HFFc6 (cell line): ENCODE data around the gene ENDOV. TPM values are rescaled to one million over a fixed set of nuclear protein-coding genes. Genes with fewer than 3 reads are reported as not detected.

ENCODE experiments used
- DNase-seq: peaks from one replicate; pipeline ENCODE4 v3.0.0-alpha.2; 2018
- H3K27ac Mint-ChIP-seq: 2 replicates; pipeline ENCODE4 v1.8.0; 2020; ENCODE audit warnings: mild to moderate bottlenecking, mixed read lengths
- H3K27me3 Mint-ChIP-seq: 2 replicates; pipeline ENCODE4 v1.8.0; 2021; ENCODE audit warnings: mild to moderate bottlenecking, moderate library complexity, mixed read lengths; ENCODE audit not compliant: insufficient read depth
- H3K36me3 Mint-ChIP-seq: 2 replicates; pipeline ENCODE4 v1.8.0; 2021; ENCODE audit warnings: low read depth, mixed read lengths
- H3K4me1 Mint-ChIP-seq: 2 replicates; pipeline ENCODE4 v1.8.0; 2020; ENCODE audit warnings: low read depth, mixed read lengths
- H3K4me3 Mint-ChIP-seq: 2 replicates; pipeline ENCODE4 v1.8.0; 2020; ENCODE audit warnings: mild to moderate bottlenecking, moderate library complexity, mixed read lengths
- H3K9me3 Mint-ChIP-seq: 2 replicates; pipeline ENCODE4 v1.8.0; 2020; ENCODE audit warnings: mild to moderate bottlenecking, mixed read lengths
- total RNA-seq, 6 experiments: library from RNA; stranded (reverse); fragmentation: NEBNext Ultra II Directional; extraction: Animal tissue kit (Norgen Biotek cat#: 25700); gene quantifications; 2 replicates in 1 of 6; 3 replicates in 5 of 6; pipeline ENCODE4 v1.2.3, GENCODE V29; 2021
- TF ChIP-seq, protein P1 (sequence below): fragments of 200-600 bp; sonication (generic); IDR thresholded peaks from 2 replicates; pipeline ENCODE4 v1.5.0; 2021; ENCODE audit warnings: antibody characterized with exemption, mild to moderate bottlenecking

Gene ENDOV
- total RNA-seq, 6 experiments from 2014 or later = 11.7 to 17.3 (median 13.7) TPM

DNA sequence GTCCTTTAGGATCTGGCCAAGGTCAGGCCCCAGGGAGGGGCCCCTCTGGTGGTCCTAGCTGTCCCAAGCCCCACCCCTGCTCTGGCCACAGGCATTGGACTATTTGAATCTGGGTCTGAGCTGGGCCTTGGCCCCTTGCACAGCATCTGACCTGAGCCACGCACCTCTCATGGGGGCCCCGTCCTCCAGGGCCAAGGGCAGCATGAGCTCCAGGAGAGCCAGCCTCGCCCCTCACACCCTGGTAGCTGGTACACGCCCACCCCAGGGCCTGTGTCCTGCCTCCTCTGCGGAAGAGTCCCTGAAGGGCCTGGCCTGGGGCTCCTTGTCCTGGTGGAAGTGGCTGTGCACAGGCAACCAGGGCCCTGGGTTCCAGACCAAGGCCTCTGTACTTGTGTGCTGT is 23.8 kb downstream of the ENDOV start:
- no peaks in the 10 kb centered on the region for H3K9me3 Mint-ChIP-seq
- TF ChIP-seq, protein P1, sequence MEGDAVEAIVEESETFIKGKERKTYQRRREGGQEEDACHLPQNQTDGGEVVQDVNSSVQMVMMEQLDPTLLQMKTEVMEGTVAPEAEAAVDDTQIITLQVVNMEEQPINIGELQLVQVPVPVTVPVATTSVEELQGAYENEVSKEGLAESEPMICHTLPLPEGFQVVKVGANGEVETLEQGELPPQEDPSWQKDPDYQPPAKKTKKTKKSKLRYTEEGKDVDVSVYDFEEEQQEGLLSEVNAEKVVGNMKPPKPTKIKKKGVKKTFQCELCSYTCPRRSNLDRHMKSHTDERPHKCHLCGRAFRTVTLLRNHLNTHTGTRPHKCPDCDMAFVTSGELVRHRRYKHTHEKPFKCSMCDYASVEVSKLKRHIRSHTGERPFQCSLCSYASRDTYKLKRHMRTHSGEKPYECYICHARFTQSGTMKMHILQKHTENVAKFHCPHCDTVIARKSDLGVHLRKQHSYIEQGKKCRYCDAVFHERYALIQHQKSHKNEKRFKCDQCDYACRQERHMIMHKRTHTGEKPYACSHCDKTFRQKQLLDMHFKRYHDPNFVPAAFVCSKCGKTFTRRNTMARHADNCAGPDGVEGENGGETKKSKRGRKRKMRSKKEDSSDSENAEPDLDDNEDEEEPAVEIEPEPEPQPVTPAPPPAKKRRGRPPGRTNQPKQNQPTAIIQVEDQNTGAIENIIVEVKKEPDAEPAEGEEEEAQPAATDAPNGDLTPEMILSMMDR = no peak
- H3K36me3 Mint-ChIP-seq = 0 out of 2 replicates have a peak, but pooled peaks cover 7% of the 10 kb centered on the region
- no peaks in the 10 kb centered on the region for H3K4me1 Mint-ChIP-seq
- H3K27me3 Mint-ChIP-seq = peaks cover 9% of the 10 kb centered on the region
- no peak for DNase-seq
- H3K4me3 Mint-ChIP-seq = no peak overlapping the region
- H3K27ac Mint-ChIP-seq = no peak overlapping the region

DNA sequence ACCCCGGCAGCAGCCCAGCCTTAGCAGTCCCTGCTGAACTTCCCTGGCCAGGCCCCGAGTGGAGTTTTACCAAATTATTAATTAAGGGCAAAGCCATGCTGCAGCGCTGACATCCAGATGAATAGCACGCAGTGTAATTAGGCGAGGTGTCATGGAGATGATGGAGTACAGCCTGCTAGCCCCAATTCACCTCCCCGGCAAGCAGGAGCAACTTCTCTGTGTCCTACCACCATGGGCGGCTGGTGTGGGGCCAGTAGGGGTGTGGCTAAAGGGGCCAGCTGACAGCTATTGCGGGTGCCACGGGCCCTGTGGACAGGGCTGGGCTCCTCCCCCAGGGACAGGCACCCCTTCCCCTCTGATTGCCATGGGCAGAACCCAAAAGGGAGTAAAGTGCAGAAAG is 24.5 kb downstream of the ENDOV start:
- Mint-ChIP-seq H3K27me3 (peaks cover 10% of the 10 kb centered on the region), H3K27ac (no peak overlapping the region), H3K4me1 (no peaks in the 10 kb centered on the region), H3K9me3 (no peaks in the 10 kb centered on the region), H3K36me3 (0 out of 2 replicates have a peak, but pooled peaks cover 7% of the 10 kb centered on the region), H3K4me3 (no peak overlapping the region)
- DNase-seq = no peak
- TF ChIP-seq, protein P1 = no peak

DNA sequence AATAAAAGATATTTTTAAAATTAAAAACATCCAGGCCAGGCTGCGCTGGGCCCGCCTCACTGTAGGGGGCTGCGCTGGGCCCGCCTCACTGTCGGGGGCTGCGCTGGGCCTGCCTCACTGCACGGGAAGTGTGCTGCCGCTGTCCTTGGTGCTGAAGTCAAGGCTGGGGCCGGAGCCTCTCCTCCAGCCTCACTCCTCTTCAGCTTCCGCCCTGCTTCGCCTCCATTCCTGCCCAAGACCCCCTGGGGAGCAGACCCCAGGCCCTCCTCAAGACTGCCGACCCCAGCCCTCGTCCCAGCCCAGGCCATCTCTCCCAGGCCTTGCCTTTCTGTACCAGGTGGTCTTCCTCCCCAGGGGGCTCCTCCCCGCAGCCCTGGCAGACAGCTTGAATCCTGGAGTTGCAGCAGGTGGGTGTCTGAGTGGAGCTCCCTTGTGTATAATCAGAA is 26.2 kb downstream of the ENDOV start:
- H3K27me3 Mint-ChIP-seq = peaks cover 10% of the 10 kb centered on the region
- DNase-seq = no peak
- H3K36me3 Mint-ChIP-seq = 0 out of 2 replicates have a peak, but pooled peaks cover 5% of the 10 kb centered on the region
- TF ChIP-seq, protein P1 = no peak
- no peak overlapping the region for H3K4me3 Mint-ChIP-seq
- H3K9me3 Mint-ChIP-seq = no peaks in the 10 kb centered on the region
- H3K4me1 Mint-ChIP-seq = no peaks in the 10 kb centered on the region
- H3K27ac Mint-ChIP-seq = no peak overlapping the region

DNA sequence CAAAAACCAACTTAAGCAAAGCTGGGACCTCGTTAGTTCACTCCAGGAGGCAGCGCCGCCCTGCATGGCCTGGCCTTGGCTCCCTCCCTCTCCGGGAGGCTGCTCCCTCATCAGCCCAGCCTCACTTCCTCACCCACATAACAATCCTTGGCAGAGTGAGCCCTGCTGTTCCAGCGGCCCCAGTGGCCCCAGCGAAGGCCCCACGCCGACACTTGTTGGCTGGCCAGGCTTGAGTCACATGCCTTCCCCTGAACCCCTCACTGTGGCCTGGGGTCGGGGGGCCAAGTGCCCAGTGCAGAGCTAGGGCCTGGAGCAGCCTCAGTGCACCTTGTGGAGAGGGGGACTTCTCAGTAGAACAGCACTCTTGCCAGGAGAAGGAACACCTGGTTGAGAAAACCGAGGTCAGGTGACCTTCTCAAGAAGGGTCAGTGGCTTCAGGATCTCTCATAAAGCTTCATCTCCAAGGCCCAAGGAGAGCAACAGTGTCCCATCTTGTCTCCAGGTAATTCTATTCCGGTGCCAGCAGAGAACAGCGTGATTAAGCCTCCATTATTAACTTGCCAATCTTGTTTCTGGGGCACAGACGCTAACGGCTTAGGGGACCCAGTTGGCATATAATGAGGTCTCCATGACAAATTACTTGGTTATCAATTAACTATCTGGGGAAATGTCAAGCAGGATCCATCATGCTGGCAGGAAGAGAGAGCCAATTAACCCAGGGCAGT is 26.8 kb downstream of the ENDOV start:
- TF ChIP-seq, protein P1 = no peak
- H3K27ac Mint-ChIP-seq = no peak overlapping the region
- no peak overlapping the region for H3K4me3 Mint-ChIP-seq
- no peak for DNase-seq
- H3K4me1 Mint-ChIP-seq = no peaks in the 10 kb centered on the region
- no peaks in the 10 kb centered on the region for H3K36me3 Mint-ChIP-seq
- peaks cover 10% of the 10 kb centered on the region for H3K27me3 Mint-ChIP-seq
- H3K9me3 Mint-ChIP-seq = no peaks in the 10 kb centered on the region

DNA sequence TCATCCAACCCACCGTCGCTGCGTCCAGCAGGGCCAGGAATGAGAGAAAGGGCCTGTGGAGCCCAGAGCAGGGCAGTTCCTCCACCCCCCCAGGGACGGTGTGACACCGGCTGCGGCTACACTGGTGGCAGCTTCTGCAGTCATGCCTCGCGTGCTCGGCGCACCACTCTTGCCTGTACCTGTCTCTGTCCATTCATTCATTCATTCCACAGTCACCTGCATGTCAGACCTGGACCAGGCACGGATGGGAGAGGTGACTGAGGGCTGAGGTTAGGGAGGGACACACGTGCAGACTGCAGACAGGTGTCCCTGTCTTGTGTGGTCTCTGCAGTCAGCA is 27.3 kb downstream of the ENDOV start:
- H3K27ac Mint-ChIP-seq = no peak overlapping the region
- TF ChIP-seq, protein P1 = no peak

More for the DNA sequence above, 27.3 kb downstream of the ENDOV start:
- no peak overlapping the region for H3K4me3 Mint-ChIP-seq
- H3K36me3 Mint-ChIP-seq = no peaks in the 10 kb centered on the region
- peaks cover 10% of the 10 kb centered on the region for H3K27me3 Mint-ChIP-seq
- H3K4me1 Mint-ChIP-seq = no peaks in the 10 kb centered on the region
- no peaks in the 10 kb centered on the region for H3K9me3 Mint-ChIP-seq
- no peak for DNase-seq
